ENCODE data around the gene GET4.
A peak's percentile ranks its signal among the peaks of the same experiment; 100 is the strongest.
"Not testable (repeated sequence)": the region's sequence is repeated elsewhere in the genome, so short reads cannot be mapped to it uniquely, and the experiment has no call there.

GET4 gene

DNA sequence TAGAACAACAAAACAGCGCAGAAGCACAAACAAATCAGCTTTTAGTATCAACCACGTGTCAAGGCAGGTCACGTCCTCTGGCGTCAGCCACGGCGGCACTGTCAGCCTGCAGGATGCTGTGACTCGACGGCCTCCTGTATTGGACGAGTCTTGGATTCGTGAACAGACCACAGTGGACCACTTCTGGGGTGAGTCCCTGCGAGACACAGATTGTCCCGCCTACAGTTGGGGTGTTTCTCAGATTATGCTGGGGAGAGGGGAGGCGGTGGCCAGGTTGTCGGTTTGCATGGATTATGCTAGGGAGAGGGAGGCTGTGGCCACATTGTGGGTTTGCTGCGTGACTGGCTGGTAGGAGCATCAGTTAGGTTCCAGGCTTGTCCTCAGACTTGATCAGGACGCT is 34.4 kb upstream of the GET4 start:
- no peaks in the 10 kb centered on the region for H3K27me3 Mint-ChIP-seq
- no peaks in the 10 kb centered on the region for H3K9me3 Mint-ChIP-seq
- H3K4me3 Mint-ChIP-seq: no peak overlapping the region
- H3K4me1 Mint-ChIP-seq: peaks cover 5% of the 10 kb centered on the region
- ATAC-seq (no peak), DNase-seq (no peak)
- no peak overlapping the region for H3K27ac Mint-ChIP-seq

DNA sequence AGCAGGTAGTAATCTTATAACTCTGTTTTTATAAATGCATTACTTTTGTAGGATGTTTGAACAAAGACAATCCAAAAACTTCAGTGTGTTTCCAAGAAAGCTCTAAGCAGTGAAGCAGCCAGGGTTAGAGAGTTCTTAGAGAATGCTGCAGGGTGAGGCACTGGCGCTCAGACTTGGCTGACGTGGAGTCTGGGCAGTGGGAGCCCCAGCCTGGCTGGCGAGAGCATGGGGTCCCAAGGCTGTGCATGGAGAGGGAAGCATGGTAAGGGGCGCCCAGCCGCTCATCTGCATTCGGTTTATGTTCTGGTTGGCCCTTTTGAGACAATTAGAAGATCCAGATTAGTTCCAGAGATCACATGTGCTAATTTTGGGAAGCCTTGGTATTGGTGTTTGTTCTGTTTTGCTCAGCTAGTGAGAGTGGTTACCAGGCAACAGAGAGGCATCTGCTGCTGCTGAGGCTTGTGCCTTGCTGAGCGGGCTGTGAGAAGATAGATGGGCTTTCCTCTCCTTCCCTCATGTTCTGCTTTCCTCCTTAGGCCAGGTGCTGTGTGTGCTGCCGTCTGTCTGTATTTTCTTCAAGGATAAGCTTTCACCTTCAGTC is 33.8 kb upstream of the GET4 start:
- Mint-ChIP-seq H3K4me3 (no peak overlapping the region), H3K27ac (peak overlapping the region in 1 of 2 donors; percentile 69), H3K27me3 (no peaks in the 10 kb centered on the region), H3K9me3 (no peaks in the 10 kb centered on the region), H3K4me1 (peaks cover 4% of the 10 kb centered on the region)
- ATAC-seq (no peak), DNase-seq (no peak)

DNA sequence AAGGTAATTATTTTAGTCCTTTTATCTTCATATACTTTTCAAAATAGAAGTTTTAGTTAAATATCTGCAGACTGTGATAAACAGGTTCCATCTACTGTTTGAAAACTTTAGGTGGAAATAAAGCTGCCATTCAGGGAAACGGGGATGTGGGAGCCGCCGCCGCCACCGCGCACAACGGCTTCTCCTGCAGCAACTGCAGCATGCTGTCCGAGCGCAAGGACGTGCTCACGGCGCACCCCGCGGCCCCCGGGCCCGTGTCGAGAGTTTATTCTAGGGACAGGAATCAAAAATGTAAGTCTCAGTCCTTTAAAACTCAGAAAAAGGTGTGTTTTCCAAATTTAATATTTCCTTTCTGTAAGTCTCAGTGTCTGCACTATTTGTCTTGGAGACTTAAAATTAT is 33.1 kb upstream of the GET4 start:
- H3K4me1 Mint-ChIP-seq: peaks cover 4% of the 10 kb centered on the region
- H3K27me3 Mint-ChIP-seq: no peaks in the 10 kb centered on the region
- H3K9me3 Mint-ChIP-seq: no peaks in the 10 kb centered on the region
- no peak overlapping the region for H3K27ac Mint-ChIP-seq
- ATAC-seq (no peak), DNase-seq (no peak)
- no peak overlapping the region for H3K4me3 Mint-ChIP-seq

DNA sequence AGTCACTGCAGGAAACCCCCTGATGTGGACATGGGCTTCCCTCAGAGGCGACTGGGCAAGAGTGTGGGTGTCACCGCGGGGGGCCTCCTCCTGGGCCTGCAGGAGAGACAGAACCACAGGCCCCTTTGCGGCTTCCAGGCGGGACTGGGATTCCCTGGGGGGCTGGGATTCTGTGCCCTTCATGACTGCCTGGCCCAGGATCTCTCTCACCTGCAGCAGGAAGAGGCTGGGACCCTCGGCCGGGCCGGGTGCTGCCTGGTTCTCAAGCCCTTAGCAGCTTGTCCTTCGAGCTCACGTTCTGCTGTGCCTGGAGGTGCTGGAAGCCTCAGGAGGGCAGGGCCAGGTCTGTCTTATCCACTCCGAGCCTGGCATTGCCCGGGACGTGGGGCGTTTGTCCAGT is 32.3 kb upstream of the GET4 start:
- no peaks in the 10 kb centered on the region for H3K4me1 Mint-ChIP-seq
- DNase-seq (no peak), ATAC-seq (no peak)
- no peak overlapping the region for H3K4me3 Mint-ChIP-seq
- H3K27me3 Mint-ChIP-seq: no peaks in the 10 kb centered on the region
- H3K27ac Mint-ChIP-seq: no peak overlapping the region
- H3K9me3 Mint-ChIP-seq: no peaks in the 10 kb centered on the region

DNA sequence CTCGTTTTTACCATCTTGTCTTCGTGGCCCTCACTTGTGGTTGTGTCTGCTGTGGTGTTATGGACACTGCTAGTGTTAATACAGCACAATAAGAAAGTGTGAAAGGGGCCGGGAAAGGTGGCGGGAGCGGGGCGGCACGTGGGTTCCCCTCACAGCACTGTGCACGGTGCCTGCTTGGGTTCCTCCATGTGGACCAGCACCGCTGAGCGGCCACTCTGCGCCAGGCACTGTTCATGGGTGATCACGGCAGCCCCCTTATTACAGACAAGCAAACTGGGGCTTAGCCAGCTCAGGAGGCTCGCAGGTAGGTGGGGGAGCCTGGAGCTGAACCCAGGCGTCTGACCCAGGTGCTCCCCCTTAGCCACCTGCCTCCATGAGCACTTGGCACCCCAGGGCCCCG is 31.8 kb upstream of the GET4 start:
- H3K4me3 Mint-ChIP-seq: no peak overlapping the region
- no peak for DNase-seq
- ATAC-seq: no peak
- no peaks in the 10 kb centered on the region for H3K27me3 Mint-ChIP-seq
- H3K4me1 Mint-ChIP-seq: no peaks in the 10 kb centered on the region
- no peaks in the 10 kb centered on the region for H3K9me3 Mint-ChIP-seq
- no peak overlapping the region for H3K27ac Mint-ChIP-seq

DNA sequence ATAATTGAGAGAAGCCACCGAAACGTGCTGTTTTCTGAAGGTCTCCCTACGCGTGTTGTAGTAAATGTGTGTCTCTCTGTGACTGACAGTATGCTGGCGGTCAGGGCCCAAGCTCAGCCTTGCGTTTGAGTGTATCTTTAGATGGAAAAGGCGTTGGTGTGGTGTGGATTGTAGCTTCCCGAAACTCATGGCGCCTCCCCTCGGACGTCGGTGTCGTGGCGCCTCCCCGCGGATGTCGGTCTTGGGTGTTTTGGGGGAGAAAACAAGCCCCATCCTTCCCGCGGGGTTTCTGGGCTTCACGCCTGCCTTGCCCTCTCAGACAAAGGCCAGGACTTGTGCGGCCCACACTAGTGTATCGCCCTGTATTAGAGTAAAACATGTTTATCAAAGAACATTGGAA is 31.3 kb upstream of the GET4 start:
- Mint-ChIP-seq H3K4me3 (no peak overlapping the region), H3K27me3 (no peaks in the 10 kb centered on the region), H3K4me1 (no peaks in the 10 kb centered on the region), H3K9me3 (no peaks in the 10 kb centered on the region), H3K27ac (no peak overlapping the region)
- ATAC-seq (no peak), DNase-seq (no peak)

DNA sequence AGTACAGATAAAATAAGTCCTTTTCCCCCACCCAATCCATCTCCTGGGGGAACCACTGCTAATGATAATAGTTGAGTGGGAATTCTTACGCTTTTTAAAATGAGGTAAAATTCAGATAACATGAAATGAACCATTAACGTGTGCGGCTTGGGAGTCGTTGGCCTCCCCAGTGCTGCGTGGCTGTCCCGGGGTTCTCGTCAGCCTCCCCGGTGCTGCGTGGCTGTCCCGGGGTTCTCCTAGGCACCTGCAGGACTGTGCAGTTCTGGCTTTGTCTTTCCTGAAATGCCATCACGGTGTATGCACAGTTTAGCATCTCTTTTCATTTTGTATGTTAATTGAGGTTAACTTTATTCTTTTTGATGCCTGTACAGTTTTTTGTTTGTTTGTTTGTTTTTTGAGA is 30.6 kb upstream of the GET4 start:
- Mint-ChIP-seq H3K9me3 (no peaks in the 10 kb centered on the region), H3K4me3 (no peak overlapping the region), H3K27ac (no peak overlapping the region), H3K4me1 (no peaks in the 10 kb centered on the region), H3K27me3 (no peaks in the 10 kb centered on the region)
- ATAC-seq: no peak
- no peak for DNase-seq

DNA sequence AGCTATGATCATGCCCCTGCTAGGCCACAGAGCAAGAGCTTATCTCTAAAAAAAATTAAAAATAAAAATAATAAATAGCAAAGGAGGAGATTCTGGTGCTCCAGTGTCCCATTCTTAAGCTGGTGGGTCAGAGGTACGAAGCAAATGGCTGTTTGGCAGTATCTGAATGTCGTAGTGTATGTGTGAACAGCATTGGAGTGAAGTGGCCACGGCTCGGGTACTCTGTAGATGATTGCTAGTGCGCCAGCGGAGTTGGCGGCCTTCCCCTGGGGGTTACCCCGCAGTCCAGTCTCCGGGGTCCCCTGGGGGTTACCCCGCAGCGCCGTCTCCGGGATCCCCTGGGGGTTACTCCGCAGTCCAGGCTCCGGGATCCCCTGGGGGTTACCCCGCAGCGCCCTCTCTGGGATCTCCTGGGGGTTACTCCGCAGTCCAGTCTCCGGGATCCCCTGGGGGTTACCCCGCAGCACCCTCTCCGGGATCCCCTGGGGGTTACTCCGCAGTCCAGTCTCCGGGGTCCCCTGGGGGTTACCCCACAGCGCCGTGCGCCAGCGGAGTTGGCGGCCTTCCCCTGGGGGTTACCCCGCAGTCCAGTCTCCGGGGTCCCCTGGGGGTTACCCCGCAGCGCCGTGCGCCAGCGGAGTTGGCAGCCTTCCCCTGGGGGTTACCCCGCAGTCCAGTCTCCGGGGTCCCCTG is 29.2 kb upstream of the GET4 start:
- not testable (repeated sequence) for ATAC-seq, H3K4me1 Mint-ChIP-seq, DNase-seq, H3K9me3 Mint-ChIP-seq, H3K4me3 Mint-ChIP-seq, H3K27me3 Mint-ChIP-seq
- H3K27ac Mint-ChIP-seq: peak overlapping the region in 1 of 2 donors; percentile 46

DNA sequence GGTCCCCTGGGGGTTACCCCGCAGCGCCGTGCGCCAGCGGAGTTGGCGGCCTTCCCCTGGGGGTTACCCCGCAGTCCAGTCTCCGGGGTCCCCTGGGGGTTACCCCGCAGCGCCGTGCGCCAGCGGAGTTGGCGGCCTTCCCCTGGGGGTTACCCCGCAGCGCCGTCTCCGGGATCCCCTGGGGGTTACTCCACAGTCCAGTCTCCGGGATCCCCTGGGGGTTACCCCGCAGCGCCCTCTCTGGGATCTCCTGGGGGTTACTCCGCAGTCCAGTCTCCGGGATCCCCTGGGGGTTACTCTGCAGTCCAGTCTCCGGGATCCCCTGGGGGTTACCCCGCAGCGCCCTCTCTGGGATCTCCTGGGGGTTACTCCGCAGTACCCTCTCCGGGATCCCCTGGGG is 28.6 kb upstream of the GET4 start:
- H3K4me3 Mint-ChIP-seq, ATAC-seq: not testable (repeated sequence)

DNA sequence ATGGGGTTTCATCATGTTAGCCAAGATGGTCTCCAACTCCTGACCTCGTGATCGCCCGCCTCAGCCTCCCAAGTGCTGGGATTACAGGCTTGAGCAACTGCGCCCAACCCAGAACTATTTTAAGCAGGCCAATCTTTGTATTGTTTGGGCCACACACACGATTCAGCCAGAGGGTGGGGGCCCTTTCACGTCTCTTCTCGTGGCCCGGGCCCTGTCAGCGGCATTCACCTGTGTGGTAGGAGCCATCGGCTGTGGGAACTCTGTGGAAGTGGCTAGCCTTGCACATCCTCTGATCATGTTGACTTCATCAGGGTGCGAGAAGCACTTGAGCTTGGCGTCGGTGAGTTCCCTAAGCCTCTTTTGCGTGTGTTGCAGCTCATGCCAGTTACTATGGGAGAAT is 27.2 kb upstream of the GET4 start:
- H3K9me3 Mint-ChIP-seq: no peaks in the 10 kb centered on the region
- ATAC-seq (no peak), DNase-seq (no peak)
- no peak overlapping the region for H3K4me3 Mint-ChIP-seq
- peak overlapping the region in 1 of 2 donors; percentile 43 for H3K27ac Mint-ChIP-seq
- H3K27me3 Mint-ChIP-seq: no peaks in the 10 kb centered on the region
- H3K4me1 Mint-ChIP-seq: no peaks in the 10 kb centered on the region

More for the DNA sequence above, 28.6 kb upstream of the GET4 start:
- H3K9me3 Mint-ChIP-seq, DNase-seq, H3K4me1 Mint-ChIP-seq, H3K27ac Mint-ChIP-seq, H3K27me3 Mint-ChIP-seq: not testable (repeated sequence)

DNA sequence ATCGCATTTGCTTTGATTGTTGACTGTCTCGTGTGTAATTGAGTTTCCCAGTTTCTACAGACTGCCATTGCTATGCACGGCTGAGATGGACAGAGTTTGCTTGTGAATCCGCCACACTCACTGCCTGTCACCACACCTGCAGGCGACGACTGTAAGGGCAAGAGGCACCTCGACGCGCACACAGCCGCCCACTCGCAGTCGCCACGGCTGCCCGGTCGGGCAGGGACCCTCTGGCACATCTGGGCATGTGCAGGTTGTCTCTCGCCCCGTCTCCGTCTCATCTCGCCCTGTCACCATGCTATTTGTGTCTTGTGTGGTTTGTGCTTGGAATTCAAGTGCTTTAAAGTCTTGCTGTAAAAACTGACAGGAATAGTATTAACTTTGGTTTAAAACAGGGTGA is 26.6 kb upstream of the GET4 start:
- ATAC-seq (no peak), DNase-seq (no peak)
- Mint-ChIP-seq H3K27ac (no peak overlapping the region), H3K4me3 (no peak overlapping the region), H3K9me3 (no peaks in the 10 kb centered on the region), H3K4me1 (no peaks in the 10 kb centered on the region), H3K27me3 (no peaks in the 10 kb centered on the region)

DNA sequence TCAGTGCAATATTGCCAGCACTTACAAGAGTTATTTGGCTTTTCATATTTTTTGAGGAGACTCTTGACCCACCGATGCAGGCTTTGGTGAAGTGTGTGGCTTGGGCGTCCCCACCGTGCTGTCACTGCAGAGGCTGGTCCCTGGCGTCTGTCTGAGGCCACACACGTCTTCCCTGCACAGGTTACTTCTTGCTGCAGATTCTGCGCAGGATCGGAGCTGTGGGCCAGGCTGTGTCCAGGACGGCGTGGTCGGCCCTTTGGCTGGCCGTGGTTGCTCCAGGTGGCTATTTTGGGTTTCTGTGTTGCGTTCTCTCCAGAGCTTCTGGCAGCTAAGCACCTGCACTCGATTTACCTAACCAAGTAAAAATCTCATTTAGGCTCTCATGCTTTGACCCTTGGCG is 25.1 kb upstream of the GET4 start:
- ATAC-seq (no peak), DNase-seq (no peak)
- Mint-ChIP-seq H3K27me3 (no peaks in the 10 kb centered on the region), H3K4me1 (no peaks in the 10 kb centered on the region), H3K4me3 (no peak overlapping the region), H3K9me3 (no peaks in the 10 kb centered on the region), H3K27ac (no peak overlapping the region)

DNA sequence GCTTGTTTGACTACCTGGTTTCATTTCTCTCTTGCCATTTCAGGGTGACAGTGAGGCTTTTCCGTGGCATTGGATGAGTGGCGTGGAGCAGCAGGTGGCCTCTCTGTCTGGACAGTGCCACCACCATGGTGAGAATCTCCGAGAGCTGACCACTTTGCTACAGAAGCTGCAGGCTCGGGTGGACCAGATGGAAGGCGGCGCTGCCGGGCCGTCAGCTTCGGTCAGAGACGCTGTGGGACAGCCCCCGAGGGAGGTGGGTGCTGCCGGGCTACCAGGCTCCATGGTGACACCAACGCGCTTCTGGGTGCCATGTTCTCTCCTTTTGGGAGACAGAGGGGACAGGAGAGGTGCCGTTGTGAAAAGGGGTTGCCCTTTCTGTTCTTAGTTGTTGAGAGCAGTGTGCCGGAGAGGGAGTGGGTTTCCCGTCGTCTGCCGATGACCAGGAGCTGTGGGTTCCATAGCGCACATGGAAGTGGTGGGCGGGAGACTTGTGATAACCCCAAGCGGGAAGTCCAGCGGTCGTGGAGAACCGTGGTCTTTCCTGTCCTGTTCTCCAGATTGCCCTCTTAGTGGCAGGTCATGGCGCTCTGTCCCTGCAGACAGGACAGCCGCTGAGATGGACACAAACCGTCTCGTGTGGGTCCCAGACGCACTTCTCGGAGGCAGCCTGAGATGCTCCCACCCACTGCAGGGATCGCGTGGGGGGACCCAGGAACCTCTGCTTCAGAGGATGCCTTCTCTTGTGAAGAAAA is 22.8 kb upstream of the GET4 start:
- Mint-ChIP-seq H3K27me3 (no peaks in the 10 kb centered on the region), H3K27ac (no peak overlapping the region), H3K4me3 (no peak overlapping the region), H3K4me1 (no peaks in the 10 kb centered on the region), H3K9me3 (no peaks in the 10 kb centered on the region)
- no peak for ATAC-seq
- no peak for DNase-seq

DNA sequence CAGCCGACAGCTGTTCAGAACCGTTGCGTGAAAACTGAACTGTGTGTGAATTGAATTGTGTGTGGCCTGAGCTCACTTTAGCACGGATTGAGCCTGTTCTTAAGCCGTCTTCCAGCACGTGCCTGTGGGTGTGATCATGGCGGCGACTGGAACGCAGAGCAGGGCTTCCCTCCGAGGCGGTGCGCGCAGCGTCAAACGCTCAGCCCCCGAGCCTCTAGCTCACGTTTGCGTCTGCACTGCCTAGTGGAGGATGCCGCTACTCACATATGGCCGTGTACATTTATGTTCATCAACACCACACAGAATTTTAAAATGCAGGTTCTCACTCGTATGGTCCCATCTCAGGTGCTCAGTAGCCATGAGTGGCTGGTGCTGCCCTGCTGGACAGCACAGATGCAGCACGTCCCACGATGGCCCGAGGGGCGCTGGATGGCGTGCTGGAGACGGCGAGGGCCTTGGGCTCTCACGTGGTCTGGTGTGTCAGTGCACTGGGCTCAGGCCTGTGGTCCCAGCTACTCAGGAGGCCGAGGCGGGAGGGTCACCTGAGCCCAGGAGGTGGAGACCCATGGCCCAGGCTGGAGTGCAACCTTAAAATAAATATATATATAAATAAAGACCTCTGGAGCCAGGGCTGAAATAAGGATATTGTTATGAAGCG is 22.1 kb upstream of the GET4 start:
- no peak overlapping the region for H3K27ac Mint-ChIP-seq
- no peaks in the 10 kb centered on the region for H3K9me3 Mint-ChIP-seq
- ATAC-seq: no peak
- no peak for DNase-seq
- H3K27me3 Mint-ChIP-seq: no peaks in the 10 kb centered on the region
- no peak overlapping the region for H3K4me3 Mint-ChIP-seq
- no peaks in the 10 kb centered on the region for H3K4me1 Mint-ChIP-seq

DNA sequence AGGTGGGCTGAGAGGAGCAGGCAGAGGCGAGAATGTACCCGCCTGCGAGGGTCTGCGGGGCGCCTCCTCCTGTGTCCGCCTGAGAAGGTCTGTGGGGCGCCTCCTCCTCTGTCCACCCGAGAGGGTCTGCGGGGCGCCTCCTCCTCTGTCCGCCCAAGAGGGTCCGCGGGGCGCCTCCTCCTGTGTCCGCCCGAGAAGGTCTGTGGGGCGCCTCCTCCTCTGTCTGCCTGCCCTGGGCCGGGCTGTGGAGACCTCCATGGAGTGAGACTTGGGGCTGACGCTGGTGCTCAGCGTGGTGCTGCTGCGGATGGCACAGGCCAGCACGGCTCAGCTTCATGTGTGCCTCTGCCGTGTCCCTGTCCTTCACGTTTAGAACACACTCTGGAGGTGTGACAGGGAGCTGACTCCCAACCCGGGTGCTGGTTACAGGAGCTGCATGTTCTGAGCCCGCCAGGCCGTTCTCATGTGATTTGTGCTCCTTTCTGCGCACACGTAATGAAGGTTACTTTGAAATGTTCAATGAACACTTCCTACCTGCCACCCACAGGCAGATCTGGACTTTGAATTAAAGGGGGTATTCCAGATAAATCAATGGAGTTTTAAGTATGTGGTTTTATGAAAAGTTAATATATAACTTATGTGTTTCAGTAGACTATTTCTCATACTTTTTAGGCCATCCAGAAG is 20.5 kb upstream of the GET4 start:
- no peak overlapping the region for H3K4me3 Mint-ChIP-seq

More for the DNA sequence above, 20.5 kb upstream of the GET4 start:
- no peaks in the 10 kb centered on the region for H3K4me1 Mint-ChIP-seq
- H3K27me3 Mint-ChIP-seq: no peaks in the 10 kb centered on the region
- no peaks in the 10 kb centered on the region for H3K9me3 Mint-ChIP-seq
- peak overlapping the region in 1 of 2 donors; percentile 12 for H3K27ac Mint-ChIP-seq
- DNase-seq (no peak), ATAC-seq (no peak)

Data from stimulated activated naive CD8-positive, alpha-beta T cell treated with anti-CD3 and anti-CD28 coated beads, Interleukin-15, amount 100 ng/mL, for 72 hours (primary cell).